ENCODE measurements around the gene KRT40.

KRT40 gene

DNA sequence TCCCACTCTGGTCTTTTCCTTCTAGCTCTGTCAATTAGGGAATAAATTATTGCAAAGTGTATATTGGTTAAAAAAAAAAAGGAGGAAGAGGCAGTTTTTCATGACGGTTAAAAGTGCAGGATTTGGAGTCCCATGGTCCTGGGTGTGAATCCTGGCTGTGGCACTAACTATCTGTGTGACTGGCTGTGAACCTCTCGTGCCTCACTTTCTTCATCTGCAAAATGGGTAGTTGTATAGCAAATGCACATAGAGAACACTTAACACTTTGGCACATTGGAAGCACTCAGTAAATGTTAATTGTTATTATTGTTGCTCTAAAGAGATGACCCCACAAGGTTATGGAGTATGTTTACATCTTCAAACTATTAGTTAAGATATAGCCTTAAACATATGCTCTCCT, 36.2 kb downstream of the KRT40 start:
- TF ChIP-seq FOXK2 (IDR thresholded peaks at IDR 0.05) (no peak), FOXA1 (IDR thresholded peaks at IDR 0.05) (no peak), SP1 (IDR thresholded peaks at IDR 0.05) (no peak), L3MBTL2 (conservative IDR thresholded peaks at IDR 0.05) (no peak), LEF1 (IDR thresholded peaks at IDR 0.05; ENCODE audit: borderline replicate concordance) (no peak), ZNF384 (IDR thresholded peaks at IDR 0.05) (no peak), BHLHE40 (IDR thresholded peaks at IDR 0.05; ENCODE audit: borderline replicate concordance) (no peak), HDGF (IDR thresholded peaks at IDR 0.05; ENCODE audit: borderline replicate concordance) (no peak), TARDBP (IDR thresholded peaks at IDR 0.05) (no peak), ARNT (IDR thresholded peaks at IDR 0.05) (no peak)
- DNase-seq (ENCODE audit: extremely low spot score): no peak
- POLR2A ChIA-PET: interaction anchor here (0.6 kb wide), 1 partner anchor 14 kb away, joined by 3 read pairs; no protein-coding TSS in a partner anchor
- CTCF ChIA-PET: no interaction called here

DNA sequence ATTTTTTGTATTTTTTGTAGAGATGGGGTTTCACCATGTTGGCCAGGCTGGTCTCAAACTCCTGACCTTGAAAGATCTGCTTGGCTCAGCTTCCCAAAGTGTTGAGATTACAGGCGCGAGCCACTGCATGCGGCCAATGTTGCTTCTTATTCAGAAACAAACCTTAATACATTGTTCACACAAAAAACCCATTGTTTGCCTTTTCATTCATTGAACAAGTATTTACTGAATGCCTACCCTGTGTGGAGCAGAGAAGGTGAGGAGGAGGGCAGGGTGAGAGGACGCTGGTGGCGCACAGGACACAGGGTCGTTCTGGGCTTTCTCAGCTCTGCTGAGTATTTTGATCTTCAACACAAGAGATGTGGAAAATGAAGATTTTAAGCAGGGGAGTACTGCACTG, 38.7 kb downstream of the KRT40 start:
- POLR2A ChIA-PET: no interaction called here

DNA sequence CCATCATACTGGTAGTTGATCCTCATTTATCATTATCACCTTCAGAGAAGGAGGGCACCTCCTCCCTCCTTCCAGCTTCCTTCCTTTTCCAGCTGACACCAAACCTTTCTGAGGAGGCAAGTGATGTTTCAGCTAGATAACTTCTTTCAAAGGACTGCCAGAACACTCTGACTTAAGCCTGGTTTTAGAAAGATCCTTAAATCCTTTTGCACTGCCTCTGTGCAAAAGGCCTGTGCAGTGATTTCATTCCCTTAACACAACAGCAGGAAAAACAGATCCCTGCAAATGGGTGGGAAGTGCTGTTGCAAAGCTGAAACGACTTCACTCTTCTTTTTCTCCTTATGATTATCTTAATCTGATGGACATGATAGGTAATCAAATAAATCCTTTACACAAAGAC, 39.6 kb downstream of the KRT40 start:
- no peak for TF ChIP-seq TARDBP (IDR thresholded peaks at IDR 0.05)
- no peak for TF ChIP-seq HDGF (IDR thresholded peaks at IDR 0.05; ENCODE audit: borderline replicate concordance)
- no peak for TF ChIP-seq FOXA1 (IDR thresholded peaks at IDR 0.05)
- no peak for TF ChIP-seq BHLHE40 (IDR thresholded peaks at IDR 0.05; ENCODE audit: borderline replicate concordance)
- TF ChIP-seq FOXM1 (IDR thresholded peaks at IDR 0.05; ENCODE audit: borderline replicate concordance): no peak
- TF ChIP-seq, protein P1, sequence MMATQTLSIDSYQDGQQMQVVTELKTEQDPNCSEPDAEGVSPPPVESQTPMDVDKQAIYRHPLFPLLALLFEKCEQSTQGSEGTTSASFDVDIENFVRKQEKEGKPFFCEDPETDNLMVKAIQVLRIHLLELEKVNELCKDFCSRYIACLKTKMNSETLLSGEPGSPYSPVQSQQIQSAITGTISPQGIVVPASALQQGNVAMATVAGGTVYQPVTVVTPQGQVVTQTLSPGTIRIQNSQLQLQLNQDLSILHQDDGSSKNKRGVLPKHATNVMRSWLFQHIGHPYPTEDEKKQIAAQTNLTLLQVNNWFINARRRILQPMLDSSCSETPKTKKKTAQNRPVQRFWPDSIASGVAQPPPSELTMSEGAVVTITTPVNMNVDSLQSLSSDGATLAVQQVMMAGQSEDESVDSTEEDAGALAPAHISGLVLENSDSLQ (IDR thresholded peaks at IDR 0.05): no peak
- TF ChIP-seq CTBP1 (IDR thresholded peaks at IDR 0.05; ENCODE audit: borderline replicate concordance): no peak
- no peak for TF ChIP-seq NFRKB (IDR thresholded peaks at IDR 0.05)
- DNase-seq (ENCODE audit: extremely low spot score): no peak
- CTCF ChIA-PET: no interaction called here
- POLR2A ChIA-PET: no interaction called here

More for the DNA sequence above, 38.7 kb downstream of the KRT40 start:
- DNase-seq (ENCODE audit: extremely low spot score): no peak
- TF ChIP-seq BHLHE40 (IDR thresholded peaks at IDR 0.05; ENCODE audit: borderline replicate concordance) (no peak), ELF4 (IDR thresholded peaks at IDR 0.05) (no peak), SP1 (IDR thresholded peaks at IDR 0.05) (no peak), SUZ12 (IDR thresholded peaks at IDR 0.05) (no peak), ARNT (IDR thresholded peaks at IDR 0.05) (no peak), LEF1 (IDR thresholded peaks at IDR 0.05; ENCODE audit: borderline replicate concordance) (no peak), FOXA1 (IDR thresholded peaks at IDR 0.05) (no peak), NFRKB (IDR thresholded peaks at IDR 0.05) (no peak), FOXM1 (IDR thresholded peaks at IDR 0.05; ENCODE audit: borderline replicate concordance) (no peak), FOXK2 (IDR thresholded peaks at IDR 0.05) (no peak), L3MBTL2 (conservative IDR thresholded peaks at IDR 0.05) (no peak), CTBP1 (IDR thresholded peaks at IDR 0.05; ENCODE audit: borderline replicate concordance) (no peak)
- TF ChIP-seq, protein P1 (IDR thresholded peaks at IDR 0.05): no peak
- CTCF ChIA-PET: no interaction called here

DNA sequence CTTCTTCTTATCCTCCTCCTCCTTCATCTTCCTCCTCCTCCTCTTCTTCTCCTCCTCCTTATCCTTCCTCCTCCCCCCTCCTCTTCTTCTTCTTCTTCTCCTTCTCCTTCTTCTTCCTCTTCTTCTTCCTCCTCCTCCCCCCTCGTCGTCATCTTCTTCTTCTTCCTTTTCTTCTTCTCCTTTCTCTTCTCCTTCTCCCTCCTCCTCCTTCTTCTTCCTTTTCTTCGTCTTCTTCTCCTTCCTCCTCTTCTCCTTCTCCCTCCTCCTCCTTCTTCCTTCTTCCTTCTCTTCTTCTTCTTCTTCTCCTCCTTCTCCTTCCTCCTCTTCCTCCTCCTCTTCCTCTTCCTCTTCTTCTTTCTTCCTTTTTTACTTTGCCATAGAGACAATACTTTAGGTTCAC, 41.6 kb downstream of the KRT40 start:
- ChIA-PET CTCF (no interaction called here), POLR2A (no interaction called here)
- TF ChIP-seq SP1 (IDR thresholded peaks at IDR 0.05) (no peak), HDGF (IDR thresholded peaks at IDR 0.05; ENCODE audit: borderline replicate concordance) (no peak), ARNT (IDR thresholded peaks at IDR 0.05) (no peak), BHLHE40 (IDR thresholded peaks at IDR 0.05; ENCODE audit: borderline replicate concordance) (no peak), FOXM1 (IDR thresholded peaks at IDR 0.05; ENCODE audit: borderline replicate concordance) (no peak), ELF4 (IDR thresholded peaks at IDR 0.05) (no peak), ZNF384 (IDR thresholded peaks at IDR 0.05) (no peak), FOXA1 (IDR thresholded peaks at IDR 0.05) (no peak), SUZ12 (IDR thresholded peaks at IDR 0.05) (no peak), L3MBTL2 (conservative IDR thresholded peaks at IDR 0.05) (no peak), FOXK2 (IDR thresholded peaks at IDR 0.05) (no peak)
- TF ChIP-seq, protein P1 (IDR thresholded peaks at IDR 0.05): no peak
- no peak for DNase-seq (ENCODE audit: extremely low spot score)

DNA sequence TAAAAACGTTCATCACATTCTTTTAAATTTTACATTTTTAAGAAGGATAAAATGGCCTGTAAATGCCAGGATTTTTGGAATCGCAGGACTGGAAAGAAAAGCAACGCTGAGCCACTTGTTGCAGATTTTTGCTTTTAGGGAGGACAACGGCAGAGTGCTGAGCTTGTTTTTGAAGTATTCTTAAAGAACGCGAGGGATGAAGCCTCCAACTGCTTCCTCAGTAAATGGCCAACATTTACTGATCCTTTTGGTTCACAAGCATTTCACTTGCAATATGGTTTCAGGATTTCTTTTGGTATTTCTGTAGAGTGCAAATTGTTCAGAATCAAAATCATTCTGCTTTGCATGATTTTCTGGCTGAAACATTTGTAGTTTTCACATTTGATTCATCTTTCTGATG, 43.9 kb downstream of the KRT40 start:
- ChIA-PET CTCF (no interaction called here), POLR2A (no interaction called here)
- no peak for TF ChIP-seq SP1 (IDR thresholded peaks at IDR 0.05)
- TF ChIP-seq NFRKB (IDR thresholded peaks at IDR 0.05): no peak
- TF ChIP-seq HDGF (IDR thresholded peaks at IDR 0.05; ENCODE audit: borderline replicate concordance): no peak
- TF ChIP-seq FOXM1 (IDR thresholded peaks at IDR 0.05; ENCODE audit: borderline replicate concordance): no peak
- TF ChIP-seq CTBP1 (IDR thresholded peaks at IDR 0.05; ENCODE audit: borderline replicate concordance): no peak
- TF ChIP-seq, protein P1 (IDR thresholded peaks at IDR 0.05): no peak
- no peak for TF ChIP-seq ZNF384 (IDR thresholded peaks at IDR 0.05)
- no peak for TF ChIP-seq TARDBP (IDR thresholded peaks at IDR 0.05)
- TF ChIP-seq L3MBTL2 (conservative IDR thresholded peaks at IDR 0.05): no peak
- TF ChIP-seq ELF4 (IDR thresholded peaks at IDR 0.05): no peak
- TF ChIP-seq BHLHE40 (IDR thresholded peaks at IDR 0.05; ENCODE audit: borderline replicate concordance): no peak
- TF ChIP-seq ARNT (IDR thresholded peaks at IDR 0.05): no peak
- TF ChIP-seq LEF1 (IDR thresholded peaks at IDR 0.05; ENCODE audit: borderline replicate concordance): no peak
- TF ChIP-seq FOXK2 (IDR thresholded peaks at IDR 0.05): no peak
- no peak for TF ChIP-seq SUZ12 (IDR thresholded peaks at IDR 0.05)
- DNase-seq (ENCODE audit: extremely low spot score): no peak

DNA sequence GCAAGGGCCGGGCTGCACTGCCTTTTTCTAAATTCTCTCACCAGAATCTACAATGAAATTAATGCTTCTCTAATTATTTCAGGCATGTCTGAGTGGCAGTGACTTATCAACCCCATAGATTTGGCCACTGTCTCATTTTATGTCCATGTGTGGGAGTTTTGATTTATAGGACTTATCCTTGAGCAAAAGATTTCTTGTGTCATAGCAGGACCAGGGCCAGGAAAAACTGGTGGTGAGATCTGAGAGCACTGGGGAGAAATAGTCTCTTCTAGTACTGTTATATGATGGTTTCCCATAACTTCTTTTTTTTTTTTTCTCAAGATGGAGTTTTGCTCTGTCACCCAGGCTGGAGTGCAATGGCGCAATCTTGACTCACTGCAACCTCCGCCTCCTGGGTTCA, 45.1 kb downstream of the KRT40 start:
- DNase-seq (ENCODE audit: extremely low spot score): no peak
- ChIA-PET POLR2A (no interaction called here), CTCF (no interaction called here)
- no peak for TF ChIP-seq FOXA1 (IDR thresholded peaks at IDR 0.05)
- no peak for TF ChIP-seq FOXM1 (IDR thresholded peaks at IDR 0.05; ENCODE audit: borderline replicate concordance)
- TF ChIP-seq, protein P1 (IDR thresholded peaks at IDR 0.05): no peak
- no peak for TF ChIP-seq ARNT (IDR thresholded peaks at IDR 0.05)
- no peak for TF ChIP-seq CTBP1 (IDR thresholded peaks at IDR 0.05; ENCODE audit: borderline replicate concordance)
- no peak for TF ChIP-seq HDGF (IDR thresholded peaks at IDR 0.05; ENCODE audit: borderline replicate concordance)
- TF ChIP-seq L3MBTL2 (conservative IDR thresholded peaks at IDR 0.05): no peak
- no peak for TF ChIP-seq BHLHE40 (IDR thresholded peaks at IDR 0.05; ENCODE audit: borderline replicate concordance)
- no peak for TF ChIP-seq ZNF384 (IDR thresholded peaks at IDR 0.05)
- no peak for TF ChIP-seq SUZ12 (IDR thresholded peaks at IDR 0.05)
- no peak for TF ChIP-seq LEF1 (IDR thresholded peaks at IDR 0.05; ENCODE audit: borderline replicate concordance)
- TF ChIP-seq TARDBP (IDR thresholded peaks at IDR 0.05): no peak
- TF ChIP-seq SP1 (IDR thresholded peaks at IDR 0.05): no peak

All from HEK293T (cell line).